Brain microvascular endothelial cell (primary cell): ENCODE measurements around the gene C12orf56.

ENCODE experiments used
- DNase-seq: peaks from one replicate; pipeline ENCODE4 v3.0.0-alpha.2; 2020
- H3K27ac ChIP-seq: fragments of 250-450 bp; sonication (Bioruptor Pico); 2 replicates; pipeline ENCODE4 v1.5.1; 2020; ENCODE audit warnings: mild to moderate bottlenecking, moderate library complexity
- H3K27me3 ChIP-seq: fragments of 250-450 bp; sonication (Bioruptor Pico); replicated peaks from 2 replicates; pipeline ENCODE4 v1.5.1; 2020; ENCODE audit warnings: mild to moderate bottlenecking
- H3K36me3 ChIP-seq: fragments of 250-450 bp; sonication (Bioruptor Pico); replicated peaks from 2 replicates; pipeline ENCODE4 v1.5.1; 2020; ENCODE audit warnings: mild to moderate bottlenecking
- H3K4me3 ChIP-seq: 2 replicates; pipeline ENCODE4 v1.5.1; 2011; ENCODE audit warnings: low read depth, mild to moderate bottlenecking, control low read depth, low read length, moderate library complexity
- in situ Hi-C: cut with HindIII; loops from 2 replicates; pipeline ENCODE4 v1.10.0; 2017; ENCODE audit warnings: low sequenced_read_pairs, low pct_ligation_motif_present
- TF ChIP-seq, protein P1 (sequence below): IDR thresholded peaks from 2 replicates; pipeline ENCODE4 v1.5.1; 2011; ENCODE audit warnings: low read depth, mild to moderate bottlenecking, moderate library complexity, low read length, control low read depth, inconsistent platforms; ENCODE audit errors: missing control alignments

The C12orf56 gene, protein sequence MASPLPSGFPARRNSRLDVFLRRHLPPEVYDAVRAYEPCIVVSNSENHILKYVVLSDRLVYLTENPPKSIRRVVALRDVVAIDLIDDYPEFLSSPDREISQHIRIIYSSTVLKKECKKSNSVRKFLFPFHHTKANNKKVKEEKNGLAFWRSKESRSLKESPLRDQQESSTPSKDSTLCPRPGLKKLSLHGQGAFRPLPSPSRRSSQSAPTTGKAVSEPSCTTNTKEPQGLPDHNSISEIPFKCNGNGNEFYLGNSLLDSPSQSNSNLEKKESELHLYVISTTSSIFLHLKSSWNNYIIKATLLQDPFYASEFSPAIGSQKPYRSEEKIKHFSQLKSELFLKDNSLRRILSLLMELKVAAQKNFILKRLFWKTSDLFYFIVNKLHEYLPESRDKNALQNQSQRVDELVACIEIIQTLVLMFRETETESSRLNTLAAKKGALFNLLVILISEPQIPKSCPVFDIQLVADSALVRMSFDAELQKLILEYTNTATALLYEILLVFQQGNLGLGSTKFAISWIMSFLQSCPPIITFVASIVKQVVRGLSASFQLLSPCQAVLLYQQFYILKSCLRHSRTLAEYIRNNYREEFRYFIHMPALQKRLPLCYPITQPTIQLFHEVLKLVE

DNA sequence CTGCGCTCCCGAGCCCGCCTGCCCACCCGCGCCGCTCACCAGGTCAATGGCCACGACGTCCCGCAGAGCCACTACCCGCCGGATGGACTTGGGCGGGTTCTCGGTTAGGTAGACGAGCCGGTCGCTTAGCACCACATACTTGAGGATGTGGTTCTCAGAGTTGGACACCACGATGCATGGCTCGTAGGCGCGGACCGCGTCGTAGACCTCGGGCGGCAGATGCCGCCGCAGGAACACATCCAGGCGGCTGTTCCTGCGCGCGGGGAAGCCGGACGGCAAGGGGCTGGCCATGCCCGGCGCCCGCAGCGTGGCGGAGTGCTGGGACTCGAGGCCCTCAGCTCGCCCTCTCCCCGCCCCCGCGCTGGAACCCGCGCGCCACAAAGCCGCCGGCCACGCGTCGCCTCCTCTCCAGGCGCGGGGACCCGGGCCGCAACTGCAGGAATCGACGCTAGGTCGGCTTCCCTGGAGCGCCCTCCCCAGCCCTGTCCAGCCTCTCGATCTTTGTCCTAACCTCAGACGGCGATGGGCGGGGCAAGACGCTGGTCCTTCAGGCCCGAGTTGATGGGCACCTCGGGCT lies at the start of gene C12orf56:
TSS of gene C12orf56 (minus strand) at position 484 of the 577 bp plus-strand sequence. CDS start at position 291, 193 bp downstream.
- Histone ChIP-seq H3K4me3 (peak within 1 kb of the TSS; percentile 49), H3K27me3 (no peaks in the 10 kb centered on the region), H3K27ac (no peak within 1 kb of the TSS), H3K36me3 (no peaks in the 10 kb centered on the region)
- DNase-seq: no peak
- TF ChIP-seq, protein P1, sequence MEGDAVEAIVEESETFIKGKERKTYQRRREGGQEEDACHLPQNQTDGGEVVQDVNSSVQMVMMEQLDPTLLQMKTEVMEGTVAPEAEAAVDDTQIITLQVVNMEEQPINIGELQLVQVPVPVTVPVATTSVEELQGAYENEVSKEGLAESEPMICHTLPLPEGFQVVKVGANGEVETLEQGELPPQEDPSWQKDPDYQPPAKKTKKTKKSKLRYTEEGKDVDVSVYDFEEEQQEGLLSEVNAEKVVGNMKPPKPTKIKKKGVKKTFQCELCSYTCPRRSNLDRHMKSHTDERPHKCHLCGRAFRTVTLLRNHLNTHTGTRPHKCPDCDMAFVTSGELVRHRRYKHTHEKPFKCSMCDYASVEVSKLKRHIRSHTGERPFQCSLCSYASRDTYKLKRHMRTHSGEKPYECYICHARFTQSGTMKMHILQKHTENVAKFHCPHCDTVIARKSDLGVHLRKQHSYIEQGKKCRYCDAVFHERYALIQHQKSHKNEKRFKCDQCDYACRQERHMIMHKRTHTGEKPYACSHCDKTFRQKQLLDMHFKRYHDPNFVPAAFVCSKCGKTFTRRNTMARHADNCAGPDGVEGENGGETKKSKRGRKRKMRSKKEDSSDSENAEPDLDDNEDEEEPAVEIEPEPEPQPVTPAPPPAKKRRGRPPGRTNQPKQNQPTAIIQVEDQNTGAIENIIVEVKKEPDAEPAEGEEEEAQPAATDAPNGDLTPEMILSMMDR: no peak
- in situ Hi-C loops: no loop called here

DNA sequence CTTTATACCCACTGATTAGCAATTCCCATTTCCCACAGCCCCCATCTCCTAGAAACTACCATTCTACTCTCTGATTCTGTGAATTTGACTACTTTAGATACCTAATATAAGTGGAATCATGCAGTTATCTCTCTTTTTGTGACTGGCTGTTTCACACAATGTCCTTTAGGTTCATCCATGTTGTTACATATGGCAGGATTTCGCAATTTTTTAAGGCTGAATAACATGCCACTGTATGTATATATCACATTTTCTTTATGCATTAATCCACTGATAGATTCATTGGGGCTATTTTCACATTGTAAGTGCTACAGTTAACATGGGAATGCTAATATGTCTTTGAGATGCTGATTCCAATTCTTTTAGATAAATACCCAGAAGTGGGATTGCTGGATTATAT lies 49.5 kb upstream of the C12orf56 start:
- Histone ChIP-seq H3K4me3 (no peak overlapping the region), H3K27me3 (no peaks in the 10 kb centered on the region), H3K27ac (no peak overlapping the region), H3K36me3 (peaks cover 82% of the 10 kb centered on the region)
- in situ Hi-C loops: no loop called here
- no peak for DNase-seq
- TF ChIP-seq, protein P1: no peak

DNA sequence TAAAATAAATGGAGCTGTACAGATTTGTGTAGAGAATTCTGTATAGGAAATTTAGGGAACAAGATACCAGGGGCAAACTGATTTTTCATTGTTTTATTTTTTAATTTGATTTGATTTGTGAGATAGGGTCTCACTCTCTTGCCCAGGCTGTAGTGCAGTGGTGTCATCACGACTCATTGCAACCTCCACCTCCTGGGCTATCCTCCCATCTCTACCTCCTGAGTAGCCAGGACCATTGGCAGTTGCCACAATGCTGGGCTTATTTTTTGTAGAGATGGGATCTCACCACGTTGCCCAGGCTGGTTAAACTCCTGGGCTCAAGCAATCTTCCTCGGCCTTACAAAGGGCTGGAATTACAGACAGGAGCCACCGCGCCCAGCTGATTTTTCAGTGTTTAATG lies 43.4 kb upstream of the C12orf56 start:
- DNase-seq: no peak
- H3K4me3 ChIP-seq: no peak overlapping the region
- H3K36me3 ChIP-seq: peaks cover 97% of the 10 kb centered on the region
- TF ChIP-seq, protein P1: no peak
- in situ Hi-C loops: no loop called here
- no peak overlapping the region for H3K27ac ChIP-seq
- H3K27me3 ChIP-seq: no peaks in the 10 kb centered on the region

DNA sequence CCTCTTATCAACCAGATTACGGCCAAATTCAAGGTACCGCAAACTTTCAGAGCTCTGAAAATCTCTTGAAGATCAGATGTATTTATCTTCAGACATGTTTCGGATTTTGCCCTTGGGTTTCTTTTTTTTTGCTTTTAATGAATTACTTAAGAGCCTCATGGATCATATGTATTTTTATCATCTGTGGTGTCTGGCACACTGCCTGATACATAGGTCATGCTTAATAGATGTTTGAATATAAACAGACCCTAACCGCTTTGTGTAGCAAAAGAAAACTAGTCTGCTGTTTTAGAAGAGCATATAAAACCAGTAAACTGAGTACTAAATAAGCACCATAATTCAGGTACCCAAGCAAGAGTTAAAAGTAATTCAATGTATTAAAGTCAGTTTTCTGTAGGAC lies 41.2 kb upstream of the C12orf56 start:
- no peak for DNase-seq
- no peaks in the 10 kb centered on the region for H3K27me3 ChIP-seq
- H3K4me3 ChIP-seq: no peak overlapping the region
- TF ChIP-seq, protein P1: no peak
- no peak overlapping the region for H3K27ac ChIP-seq
- in situ Hi-C loops: no loop called here
- H3K36me3 ChIP-seq: peaks cover 91% of the 10 kb centered on the region

DNA sequence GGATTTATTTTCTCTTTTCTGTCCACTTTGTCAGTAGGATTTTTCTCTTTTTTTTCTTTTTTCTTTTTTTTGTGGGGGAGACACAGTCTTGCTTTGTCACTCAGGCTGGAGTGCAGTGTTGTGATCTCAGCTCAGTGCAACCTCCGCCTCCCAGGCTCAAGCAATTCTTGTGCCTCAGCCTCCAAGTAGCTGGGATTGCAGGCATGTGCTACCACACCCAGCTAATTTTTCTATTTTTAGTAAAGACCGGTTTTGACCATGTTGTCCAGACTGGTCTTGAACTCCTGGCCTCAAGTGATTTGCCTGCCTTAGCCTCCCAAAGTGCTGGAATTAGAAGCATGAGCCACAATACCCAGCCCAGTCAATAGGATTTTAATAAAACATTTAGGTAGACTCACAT lies 40.3 kb upstream of the C12orf56 start:
- TF ChIP-seq, protein P1: no peak
- H3K4me3 ChIP-seq: no peak overlapping the region
- no peaks in the 10 kb centered on the region for H3K27me3 ChIP-seq
- in situ Hi-C loops: no loop called here
- H3K36me3 ChIP-seq: peaks cover 91% of the 10 kb centered on the region
- no peak overlapping the region for H3K27ac ChIP-seq
- DNase-seq: no peak
